ENCODE results near the gene CSMD2.
A peak's percentile ranks its signal among the peaks of the same experiment; 100 is the strongest.

Gene CSMD2

GRCh38 chr1:33792216-33792615 is 372.8 kb downstream of the CSMD2 start:
- DNase-seq: no peak

GRCh38 chr1:33791251-33791650 is 373.8 kb downstream of the CSMD2 start:
- no peak for DNase-seq

- no peak for DNase-seq
Measured at GRCh38 chr1:33790577-33790976, 374.5 kb downstream of the CSMD2 start.

GRCh38 chr1:33784876-33785275 is 380.2 kb downstream of the CSMD2 start:
- DNase-seq: peak; percentile 0

- DNase-seq: no peak
Measured at GRCh38 chr1:33782776-33783175, 382.3 kb downstream of the CSMD2 start.

GRCh38 chr1:33781652-33782051 is 383.4 kb downstream of the CSMD2 start:
- DNase-seq: no peak

GRCh38 chr1:33777337-33777736 is 387.7 kb downstream of the CSMD2 start:
- no peak for DNase-seq

- DNase-seq: no peak
Measured at GRCh38 chr1:33768821-33769220, 396.2 kb downstream of the CSMD2 start.

- DNase-seq: no peak
Measured at GRCh38 chr1:33768106-33768505, 396.9 kb downstream of the CSMD2 start.

- no peak for DNase-seq
Measured at GRCh38 chr1:33764149-33764548, 400.9 kb downstream of the CSMD2 start.

- DNase-seq: no peak
Measured at GRCh38 chr1:33763406-33763805, 401.6 kb downstream of the CSMD2 start.

GRCh38 chr1:33762962-33763361 is 402.1 kb downstream of the CSMD2 start:
- DNase-seq: no peak

- no peak for DNase-seq
Measured at GRCh38 chr1:33762109-33762830, 402.8 kb downstream of the CSMD2 start.

GRCh38 chr1:33758698-33759097 is 406.3 kb downstream of the CSMD2 start:
- no peak for DNase-seq

GRCh38 chr1:33753087-33753856 is 411.8 kb downstream of the CSMD2 start:
- no peak for DNase-seq

GRCh38 chr1:33745942-33746341 is 419.1 kb downstream of the CSMD2 start:
- DNase-seq: no peak

GRCh38 chr1:33743221-33743998 is 421.6 kb downstream of the CSMD2 start:
- DNase-seq: no peak

- DNase-seq: no peak
Measured at GRCh38 chr1:33742663-33743062, 422.4 kb downstream of the CSMD2 start.

GRCh38 chr1:33741749-33742148 is 423.3 kb downstream of the CSMD2 start:
- no peak for DNase-seq

GRCh38 chr1:33740040-33740744 is 424.8 kb downstream of the CSMD2 start:
- DNase-seq: no peak

GRCh38 chr1:33738976-33739375 is 426.1 kb downstream of the CSMD2 start:
- DNase-seq: no peak

GRCh38 chr1:33738536-33738935 is 426.5 kb downstream of the CSMD2 start:
- no peak for DNase-seq

GRCh38 chr1:33736496-33736895 is 428.5 kb downstream of the CSMD2 start:
- DNase-seq: no peak

Measured in OCI-M1 (cell line).